K562 (cell line): Measurements from ENCODE around the gene CCNJL. TPM values are rescaled to one million over a fixed set of nuclear protein-coding genes. Genes with fewer than 3 reads are reported as not detected.
A peak's percentile ranks its signal among the peaks of the same experiment; 100 is the strongest.

ENCODE experiments used
- ATAC-seq: fragments of 200-7000 bp; cut with Tn5 transposase; 3 replicates; pipeline ENCODE4 v1.9.1; 2020; ENCODE audit warnings: moderate library complexity
- BruUV-seq: library from RNA; stranded (reverse); fragments of 400-500 nt; replicated peaks from 2 replicates; lab custom pipeline; 2021; lab: Mats Ljungman, UMichigan
- CTCF ChIA-PET: fragments of 300-600 bp; formaldehyde crosslinking; extraction: SDS; loops from one replicate; lab custom pipeline; 2021; ENCODE audit warnings: low intra/inter-chr PET ratio; lab: Yijun Ruan, JAX
- POLR2A ChIA-PET: fragments of 300-600, 350-650 bp; sonication (Branson Sonifier 250); formaldehyde crosslinking; extraction: SDS; loops from one replicate; lab custom pipeline; 2021; ENCODE audit warnings: antibody characterized with exemption, inconsistent platforms; lab: Yijun Ruan, JAX
- DNase-seq, 4 experiments: peaks; one replicate each; pipeline versions ENCODE4 v3.0.0 to v3.0.0-alpha.2; 2011 to 2018; ENCODE audit warnings: low spot score in 3 of 4, mixed read lengths in 3 of 4; ENCODE audit errors: extremely low read depth in 1 of 4
- FAIRE-seq: peaks from 2 replicates; lab custom pipeline; 2011; peaks lifted over from hg19 to GRCh38; lab: Jason Lieb, UNC
- H2AFZ ChIP-seq: 2 replicates; pipeline ENCODE4 v1.6.0; 2011; ENCODE audit warnings: low read depth, low read length, control low read depth, inconsistent platforms
- H3K27ac ChIP-seq: fragments of 200-600 bp; 3 replicates; pipeline ENCODE4 v1.8.0; 2011; ENCODE audit warnings: low read depth, mild to moderate bottlenecking, control low read depth, inconsistent platforms, low read length, moderate library complexity, mixed read lengths; ENCODE audit errors: extremely low read depth
- H3K27me3 ChIP-seq, 2 experiments: fragments of 300-600 bp in 1 of 2; 2 replicates in 1 of 2; 3 replicates in 1 of 2; pipeline versions ENCODE4 v1.6.0 to v1.8.0; 2011; ENCODE audit warnings: inconsistent platforms in 2 of 2, low read length in 2 of 2, mild to moderate bottlenecking in 1 of 2, mixed read lengths in 1 of 2, moderate library complexity in 1 of 2; ENCODE audit not compliant: control insufficient read depth in 2 of 2, insufficient read depth in 2 of 2
- H3K36me3 ChIP-seq: fragments of 300-600 bp; 3 replicates; pipeline ENCODE4 v1.8.0; 2011; ENCODE audit warnings: mild to moderate bottlenecking, low read length, inconsistent platforms; ENCODE audit not compliant: control insufficient read depth, insufficient read depth
- H3K4me1 ChIP-seq, 2 experiments: fragments of 200-600 bp in 1 of 2; replicated peaks in 1 of 2; 2 replicates in 1 of 2; 3 replicates in 1 of 2; pipeline versions ENCODE4 v1.5.1 to v1.8.0; 2011; ENCODE audit warnings: inconsistent platforms in 2 of 2, low read length in 2 of 2, mild to moderate bottlenecking in 1 of 2, mixed read lengths in 1 of 2, moderate library complexity in 1 of 2; ENCODE audit not compliant: control insufficient read depth in 2 of 2, insufficient read depth in 2 of 2
- H3K4me2 ChIP-seq: 2 replicates; pipeline ENCODE4 v1.6.1; 2011; ENCODE audit warnings: low read length, control low read depth, inconsistent platforms, mixed read lengths; ENCODE audit not compliant: insufficient read depth
- H3K4me3 ChIP-seq: fragments of 200-600 bp; sonication (generic), shearing (Covaris generic); 2 replicates; pipeline ENCODE4 v1.5.1; 2016; ENCODE audit warnings: control low read depth, inconsistent platforms
- H3K79me2 ChIP-seq: fragments of 200-600 bp; 3 replicates; pipeline ENCODE4 v1.8.0; 2011; ENCODE audit warnings: low read length, inconsistent platforms; ENCODE audit not compliant: control insufficient read depth, insufficient read depth
- H3K9ac ChIP-seq, 2 experiments: 2 replicates each; pipeline versions ENCODE4 v1.6.0 to v1.6.1; 2011; ENCODE audit warnings: low read depth in 2 of 2, low read length in 2 of 2, control low read depth in 1 of 2, inconsistent platforms in 1 of 2, mild to moderate bottlenecking in 1 of 2, mixed read lengths in 1 of 2; ENCODE audit not compliant: insufficient read depth in 1 of 2
- H3K9me1 ChIP-seq: one replicate; pipeline ENCODE4 v1.6.0; 2011; ENCODE audit warnings: inconsistent platforms, mild to moderate bottlenecking, low read length, moderate library complexity; ENCODE audit not compliant: control insufficient read depth, insufficient read depth
- H3K9me3 ChIP-seq: replicated peaks from 2 replicates; pipeline ENCODE4 v1.5.1; 2011; ENCODE audit warnings: low read depth, low read length, inconsistent platforms; ENCODE audit not compliant: control insufficient read depth, insufficient read depth
- H4K20me1 ChIP-seq: replicated peaks from 2 replicates; pipeline ENCODE4 v1.6.1; 2011; ENCODE audit warnings: low read length, inconsistent platforms, mixed read lengths; ENCODE audit not compliant: control insufficient read depth, insufficient read depth
- ARID1B ChIP-seq: fragments of 450-650 bp; IDR thresholded peaks from 2 replicates; pipeline ENCODE4 v1.6.1; 2016; ENCODE audit warnings: antibody characterized with exemption, mild to moderate bottlenecking, inconsistent platforms
- CBFA2T3 ChIP-seq: fragments of 450-650 bp; IDR thresholded peaks from 2 replicates; pipeline ENCODE4 v1.6.1; 2017
- CTBP1 ChIP-seq: fragments of 450-650 bp; IDR thresholded peaks from 2 replicates; pipeline ENCODE4 v1.6.1; 2016; ENCODE audit warnings: borderline replicate concordance
- EGR1 ChIP-seq: fragments of 450-650 bp; conservative IDR thresholded peaks from 2 replicates; pipeline ENCODE4 v1.6.1; 2017; ENCODE audit warnings: mild to moderate bottlenecking
- FOXA3 ChIP-seq, 2 experiments: fragments of 450-650 bp in 1 of 2; sonication (generic) in 1 of 2; formaldehyde crosslinking; IDR thresholded peaks in 1 of 2; conservative IDR thresholded peaks in 1 of 2; 2 replicates each; pipeline versions ENCODE4 v1.4.0 to v1.8.0; 2020 to 2022; ENCODE audit warnings: mild to moderate bottlenecking in 2 of 2, missing genetic modification reagents in 1 of 2
- FOXK2 ChIP-seq, 2 experiments: fragments of 450-650 bp; IDR thresholded peaks in 1 of 2; conservative IDR thresholded peaks in 1 of 2; 2 replicates each; pipeline ENCODE4 v1.6.1; 2016; ENCODE audit warnings: low read depth in 2 of 2, mild to moderate bottlenecking in 1 of 2
- GATAD2B ChIP-seq: fragments of 450-650 bp; IDR thresholded peaks from 2 replicates; pipeline ENCODE4 v1.6.1; 2017; ENCODE audit warnings: mild to moderate bottlenecking, borderline replicate concordance
- HMBOX1 ChIP-seq: sonication (generic); IDR thresholded peaks from 2 replicates; pipeline ENCODE4 v1.6.1; 2016
- PKNOX1 ChIP-seq: fragments of 450-650 bp; IDR thresholded peaks from 2 replicates; pipeline ENCODE4 v1.6.1; 2016
- POLR2AphosphoS5 ChIP-seq: IDR thresholded peaks from 2 replicates; pipeline ENCODE4 v1.6.1; 2011; ENCODE audit warnings: mild to moderate bottlenecking, low read depth, low read length, moderate library complexity; ENCODE audit not compliant: control insufficient read depth, insufficient read depth
- SOX6 ChIP-seq: fragments of 450-650 bp; IDR thresholded peaks from 2 replicates; pipeline ENCODE4 v1.6.1; 2014; ENCODE audit warnings: mild to moderate bottlenecking
- TCF3 ChIP-seq: sonication (generic); formaldehyde crosslinking; IDR thresholded peaks from 2 replicates; pipeline ENCODE4 v1.4.0; 2020; ENCODE audit warnings: mild to moderate bottlenecking, missing genetic modification reagents
- THRA ChIP-seq: fragments of 450-650 bp; IDR thresholded peaks from 2 replicates; pipeline ENCODE4 v1.6.1; 2017; ENCODE audit warnings: mild to moderate bottlenecking, moderate library complexity
- ZMIZ1 ChIP-seq, 2 experiments: fragments of 150-350 bp in 1 of 2; IDR thresholded peaks; 2 replicates each; pipeline ENCODE4 v1.6.1; 2012 to 2016; ENCODE audit warnings: low read depth in 2 of 2, low read length in 2 of 2, mild to moderate bottlenecking in 1 of 2, moderate library complexity in 1 of 2
- WGBS: fragments of 100-300 bp; shearing (Covaris generic); methylation state at CpG from one replicate; pipeline ENCODE4 v1.1.6; 2016; ENCODE audit warnings: low coverage, mixed read lengths; ENCODE audit not compliant: insufficient coverage; ENCODE audit errors: missing lambda C conversion rate; 5-methylcytosine and 5-hydroxymethylcytosine counted together
- in situ Hi-C: fragments of 300-500 bp; cut with MboI; formaldehyde crosslinking; loops from 4 replicates; pipeline ENCODE4 v1.15.0; 2018; ENCODE audit warnings: inconsistent platforms, mixed read lengths
- intact Hi-C: fragments of 100-400 bp; cut with micrococcal nuclease; formaldehyde crosslinking; loops from 2 replicates; pipeline ENCODE4 v1.14.2; 2022
- polyA plus RNA-seq, 8 experiments: library from polyadenylated mRNA; depleted of rRNA in 4 of 8; stranded (reverse) in 5 of 8; unstranded in 3 of 8; fragments of >200 nt; fragmentation: Nextera tagmentation in 2 of 8; fragmentation: Illumina TruSeq in 1 of 8; extraction: Ambion mirVana in 2 of 8; extraction: Trizol in 1 of 8; gene quantifications; 2 replicates each; pipeline versions ENCODE4 v1.2.1 to v1.2.3, GENCODE V29; 2011 to 2014; ENCODE audit warnings: inconsistent platforms in 1 of 8, missing spikeins in 1 of 8
- total RNA-seq, 7 experiments: library from RNA; depleted of rRNA in 6 of 7; stranded (reverse); fragments of >200 nt in 6 of 7; fragmentation: Illumina TruSeq in 2 of 7; extraction: Trizol in 2 of 7; gene quantifications; 2 replicates each; pipeline versions ENCODE4 v1.2.1 to v1.2.3, GENCODE V29; 2011 to 2021; ENCODE audit warnings: low replicate concordance in 1 of 7

CCNJL gene
- total and polyA plus RNA-seq, 9 of the 15 experiments (the other 6 are each of a cell fraction or from before 2014, with no cell fraction given), result 0.04 TPM; not detected in 8

GRCh38 chr5:160240350-160240749 lies 72.0 kb downstream of the CCNJL start:
- DNase-seq (peak in 2 of 4 experiments; percentile 45 to 69), FAIRE-seq (peak; percentile 19), ATAC-seq (peak; percentile 67)
- in situ Hi-C loops (no loop called here), intact Hi-C loops (loop anchor here (5.0 kb wide), 3 partner anchors 43 to 218 kb away; no protein-coding TSS in a partner anchor)
- Histone ChIP-seq H3K9me1 (no peaks in the 10 kb centered on the region), H3K9me3 (no peaks in the 10 kb centered on the region), H3K27ac (no peak overlapping the region), H3K4me3 (no peak overlapping the region), H3K4me1 (peaks cover 17 to 22% of the 10 kb centered on the region in 2 experiments), H3K4me2 (peak overlapping the region; percentile 26; the same call in 1 of the 2 replicates), H3K9ac (no peak overlapping the region), H3K27me3 (peaks cover 0 to under 1% of the 10 kb centered on the region in 2 experiments; a peak in 1 of 5 replicates), H3K36me3 (no peaks in the 10 kb centered on the region), H4K20me1 (no peaks in the 10 kb centered on the region), H2AFZ (peak overlapping the region; percentile 81), H3K79me2 (no peaks in the 10 kb centered on the region)
- ChIA-PET POLR2A (interaction anchor here (1.0 to 1.9 kb wide), 3 partner anchors 13 to 20 kb away, joined by 3 to 6 read pairs (median 4); no protein-coding TSS in a partner anchor), CTCF (no interaction called here)
- BruUV-seq, result no TSS peak
- WGBS, result 2% methylated on average over 3 of the region's 3 CpGs
- no peak for TF ChIP-seq GATAD2B
- TF ChIP-seq FOXK2 (conservative IDR thresholded peaks at IDR 0.05 in 1 of 2, IDR thresholded peaks at IDR 0.05 in 1 of 2; ENCODE audit: low read depth in 2 of 2), result peak; percentile 91 to 92
- TF ChIP-seq SOX6, result peak; percentile 70
- TF ChIP-seq EGR1, result 0 out of 2 replicates have a peak, but pooled peaks have one; percentile 10
- TF ChIP-seq HMBOX1, result peak; percentile 65
- peak; percentile 16; the same call in 1 of the 2 replicates for TF ChIP-seq CBFA2T3
- TF ChIP-seq FOXA3 (CRISPR knock-in tag; conservative IDR thresholded peaks at IDR 0.05 in 1 of 2, IDR thresholded peaks at IDR 0.05 in 1 of 2), result peak in 1 of 2 experiments; percentile 72; a peak in 1 of 4 replicates
- TF ChIP-seq PKNOX1, result no peak
- TF ChIP-seq CTBP1, result 0 out of 2 replicates have a peak, but pooled peaks have one; percentile 22
- 0 out of 2 replicates have a peak, but pooled peaks have one; percentile 30 for TF ChIP-seq ARID1B
- TF ChIP-seq POLR2AphosphoS5, result no peak
- 0 out of 2 replicates have a peak, but pooled peaks have one; percentile 8 for TF ChIP-seq TCF3 (CRISPR knock-in tag)
- TF ChIP-seq THRA, result no peak
- no peak for TF ChIP-seq ZMIZ1 (IDR thresholded peaks at IDR 0.05; ENCODE audit: low read depth in 2 of 2, low read length in 2 of 2)
